NCI-H2196 treated with DMSO at 0.1 percent for 48 hours (cell line): Measurements from ENCODE around the gene PPCS.
A peak's percentile ranks its signal among the peaks of the same experiment; 100 is the strongest.

Source experiments
- DNase-seq: peaks from one replicate; lab custom pipeline; 2025; ENCODE audit not compliant: unreplicated experiment; lab: John Stamatoyannopoulos, UW

The PPCS gene

DNA sequence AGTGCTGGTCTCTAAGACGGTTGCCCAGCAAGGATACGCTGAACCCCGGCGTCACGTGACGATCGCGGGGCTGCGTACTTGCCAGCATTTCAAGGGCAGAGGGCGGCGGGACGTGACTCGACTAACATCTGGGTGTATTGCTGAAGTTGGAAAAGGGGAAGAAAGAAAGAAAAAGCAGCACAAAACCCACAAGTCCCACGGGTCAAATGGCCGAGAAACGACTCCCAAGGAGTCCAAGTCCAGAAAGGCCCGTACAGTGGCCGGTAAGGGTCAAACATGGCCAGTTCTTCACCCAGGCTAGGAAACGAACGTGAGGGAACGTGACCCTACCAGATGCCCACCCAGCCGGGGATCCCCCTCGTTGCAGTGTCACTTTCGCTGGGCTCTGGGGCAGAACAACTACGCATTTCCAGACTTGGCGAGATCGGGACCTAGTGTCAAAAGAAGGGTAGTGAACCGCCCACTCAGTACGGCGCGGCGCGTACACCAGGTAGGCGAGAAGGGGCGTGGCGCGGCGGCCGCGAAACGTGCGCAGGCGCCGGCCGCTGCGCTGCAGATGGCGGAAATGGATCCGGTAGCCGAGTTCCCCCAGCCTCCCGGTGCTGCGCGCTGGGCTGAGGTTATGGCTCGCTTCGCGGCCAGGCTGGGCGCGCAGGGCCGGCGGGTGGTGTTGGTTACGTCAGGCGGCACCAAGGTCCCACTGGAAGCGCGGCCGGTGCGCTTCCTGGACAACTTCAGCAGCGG, at the start of gene PPCS, which contains the start of gene ZMYND12:
TSS of gene PPCS (plus strand) at position 534 of the 744 bp plus-strand sequence. CDS start at position 557, 23 bp downstream.
TSS of gene ZMYND12 (minus strand) at position 13 of the 744 bp plus-strand sequence. CDS start 25 bp downstream, outside the sequence.
- peak; percentile 77 for DNase-seq

DNA sequence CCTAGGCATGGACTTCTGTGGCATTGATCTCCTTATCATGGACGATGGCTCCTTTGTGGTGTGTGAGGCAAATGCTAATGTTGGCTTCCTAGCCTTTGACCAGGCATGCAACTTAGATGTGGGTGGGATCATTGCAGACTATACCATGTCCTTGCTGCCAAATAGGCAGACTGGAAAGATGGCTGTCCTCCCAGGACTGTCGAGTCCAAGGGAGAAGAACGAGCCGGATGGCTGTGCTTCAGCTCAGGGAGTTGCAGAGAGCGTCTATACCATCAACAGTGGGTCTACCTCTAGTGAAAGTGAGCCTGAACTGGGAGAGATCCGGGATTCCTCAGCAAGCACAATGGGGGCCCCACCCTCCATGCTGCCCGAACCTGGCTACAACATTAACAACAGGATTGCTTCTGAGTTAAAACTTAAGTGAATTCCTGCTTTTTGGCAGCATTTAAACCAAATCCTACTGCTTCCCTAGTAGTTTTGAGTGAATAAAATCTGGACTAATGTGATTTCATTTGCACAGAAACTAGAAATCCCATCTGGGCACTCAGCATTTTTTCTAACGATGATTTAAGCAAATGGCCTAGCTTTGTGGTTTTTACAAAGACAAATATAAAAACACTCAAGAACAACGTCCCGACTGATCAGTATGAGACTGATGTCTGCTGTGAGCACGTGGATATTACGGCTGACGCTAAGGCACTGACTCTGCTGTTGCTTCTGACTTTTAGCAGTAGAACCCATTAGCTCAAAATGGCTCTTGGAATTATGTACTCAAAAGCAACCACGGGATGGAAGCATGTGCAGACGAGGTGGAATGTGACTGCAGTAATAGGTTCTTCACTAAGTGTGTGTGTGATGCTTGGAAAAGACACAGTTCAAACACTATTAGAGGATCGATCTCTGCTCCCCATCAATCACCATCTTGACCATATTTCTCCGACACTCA, 41.5 kb upstream of the PPCS start:
- DNase-seq = no peak

DNA sequence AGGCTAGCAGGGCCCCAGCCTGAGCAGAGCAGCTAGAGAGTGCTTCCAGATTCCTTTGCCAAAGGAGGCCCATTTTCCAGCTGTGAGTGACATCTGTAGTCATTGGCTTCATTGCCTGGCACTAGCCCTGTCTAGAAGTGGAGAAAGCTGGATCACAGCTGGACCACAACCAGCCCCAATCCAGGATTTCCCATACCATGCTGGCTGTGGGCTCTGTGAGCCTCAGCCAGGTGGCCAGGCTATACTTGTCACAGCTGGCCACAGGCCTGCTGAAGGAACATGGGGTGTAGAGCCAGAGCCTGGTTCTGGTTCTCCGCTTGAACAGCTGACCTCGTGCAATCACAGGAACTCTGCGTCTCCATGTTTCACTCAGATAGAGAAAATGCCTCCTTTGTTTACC, 39.2 kb upstream of the PPCS start:
- DNase-seq = no peak

DNA sequence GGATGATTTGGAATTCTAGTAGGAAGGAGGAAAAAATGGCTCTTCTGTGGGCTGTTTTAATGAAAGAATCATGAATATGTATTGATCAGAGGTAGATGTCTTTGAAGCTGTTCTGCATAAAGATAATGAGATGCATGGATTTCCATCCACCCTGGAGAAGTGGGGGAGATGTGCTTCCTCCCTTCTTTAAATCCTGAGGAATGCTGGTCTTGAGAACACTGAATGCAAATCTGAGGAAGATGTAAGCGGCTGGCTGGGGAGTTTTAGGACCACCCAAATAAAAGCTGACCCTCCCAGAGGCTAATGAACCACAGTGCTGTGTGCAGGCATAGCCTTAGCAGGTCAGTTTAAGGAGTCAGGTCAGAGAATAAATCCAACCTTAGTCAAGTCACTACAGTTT, 37.8 kb upstream of the PPCS start:
- no peak for DNase-seq

DNA sequence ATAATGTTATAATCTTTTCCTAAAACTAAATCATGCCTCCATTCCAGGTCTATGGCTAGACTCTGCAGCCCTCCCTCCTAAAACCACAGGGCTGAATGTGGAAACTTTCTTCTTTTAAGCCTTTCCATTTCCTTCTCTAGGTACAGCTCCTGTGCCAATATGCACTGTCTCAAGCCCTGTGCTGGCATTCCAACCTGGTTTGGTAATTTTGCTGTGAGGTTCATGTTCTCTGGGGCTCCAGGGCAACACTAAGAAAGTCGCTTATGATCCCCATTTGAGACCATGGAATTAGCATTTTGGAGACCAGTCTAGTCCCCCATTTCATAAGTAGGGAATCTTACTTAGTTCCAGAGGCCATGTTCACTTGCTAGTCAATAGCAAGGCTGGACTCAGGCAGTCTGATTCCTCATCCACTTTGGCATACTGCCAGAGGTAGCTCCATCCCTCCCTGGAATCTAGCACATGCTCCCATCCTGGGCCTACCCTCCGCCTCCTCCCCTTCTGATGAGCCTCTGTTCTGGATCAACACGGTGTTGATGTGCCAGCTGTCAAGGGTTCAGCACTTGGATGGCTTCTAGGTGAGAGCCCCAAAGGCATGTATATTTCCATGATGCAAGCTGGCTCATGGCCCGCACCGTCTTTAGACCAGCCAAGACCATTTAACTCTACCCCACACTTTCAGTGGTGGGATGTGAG, 37.1 kb upstream of the PPCS start:
- DNase-seq = no peak

DNA sequence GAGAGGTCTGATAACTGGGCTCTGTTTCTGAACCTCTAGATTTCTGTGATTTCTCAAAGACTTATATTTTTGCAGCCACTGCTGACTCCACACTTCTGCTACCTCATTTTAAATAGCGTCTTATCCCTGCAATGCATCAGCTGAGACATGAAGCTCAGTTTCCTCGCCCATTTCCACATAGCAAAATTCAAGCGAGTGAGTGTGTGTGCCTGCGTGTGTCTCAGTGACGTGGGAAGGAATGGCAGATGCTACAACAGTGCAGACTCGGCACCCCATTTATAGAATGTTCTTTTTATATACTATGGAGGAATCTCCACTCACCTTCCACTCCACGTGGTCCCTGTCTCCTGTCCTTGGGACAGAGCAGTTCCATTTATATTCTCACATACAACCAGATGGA, 36.2 kb upstream of the PPCS start:
- no peak for DNase-seq

DNA sequence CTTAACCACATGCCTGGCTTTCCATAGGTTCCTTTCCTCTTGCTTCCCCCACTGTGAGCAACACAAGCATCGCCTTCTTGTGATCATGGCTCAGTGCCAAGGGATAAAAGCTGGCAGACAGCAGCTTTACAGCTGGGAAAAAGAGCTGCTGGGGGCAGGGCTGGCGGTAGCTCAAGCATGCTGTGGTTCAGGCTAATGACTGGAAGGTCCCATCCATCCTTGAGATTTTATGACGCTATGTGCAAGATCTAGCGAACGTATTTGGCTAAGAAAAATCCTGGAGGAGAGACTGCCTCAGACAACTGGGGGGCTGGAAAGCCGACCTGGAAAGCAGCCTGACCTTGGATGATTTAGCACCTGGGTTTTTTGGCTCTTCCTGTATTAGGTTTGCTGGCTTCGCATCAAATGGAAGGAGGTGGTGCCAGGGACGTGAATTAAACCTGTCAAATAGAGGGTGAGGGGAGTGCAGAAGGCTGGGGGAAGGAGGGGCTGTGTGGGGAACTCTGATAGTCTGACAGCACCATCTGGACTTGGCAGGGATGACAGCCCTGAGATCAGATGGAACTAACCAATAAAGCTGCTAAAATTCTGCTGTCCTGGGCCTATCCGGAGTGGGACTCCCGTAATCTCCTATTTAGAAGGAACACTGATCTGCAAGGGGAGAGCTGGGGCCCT, 35.3 kb upstream of the PPCS start:
- peak; percentile 79 for DNase-seq

DNA sequence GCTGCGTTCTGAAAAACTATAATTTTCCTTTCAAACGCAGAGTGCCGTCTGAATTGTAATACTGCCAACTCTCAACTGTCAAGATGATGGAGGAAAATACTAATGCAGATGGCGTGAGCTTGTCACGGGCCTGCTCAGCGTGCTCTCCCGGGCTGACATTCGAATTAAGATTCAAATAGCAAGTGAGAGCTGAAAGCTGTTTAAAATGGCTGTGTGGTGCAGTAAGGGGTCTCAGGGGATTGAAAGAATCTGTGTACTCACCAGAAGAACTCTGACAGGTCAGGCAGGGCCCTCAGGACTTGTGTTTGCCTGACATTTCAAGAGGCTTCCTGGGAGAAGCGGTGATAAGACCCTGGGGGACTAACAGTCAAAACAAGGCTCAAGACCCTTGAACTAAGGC, 33.6 kb upstream of the PPCS start:
- no peak for DNase-seq

DNA sequence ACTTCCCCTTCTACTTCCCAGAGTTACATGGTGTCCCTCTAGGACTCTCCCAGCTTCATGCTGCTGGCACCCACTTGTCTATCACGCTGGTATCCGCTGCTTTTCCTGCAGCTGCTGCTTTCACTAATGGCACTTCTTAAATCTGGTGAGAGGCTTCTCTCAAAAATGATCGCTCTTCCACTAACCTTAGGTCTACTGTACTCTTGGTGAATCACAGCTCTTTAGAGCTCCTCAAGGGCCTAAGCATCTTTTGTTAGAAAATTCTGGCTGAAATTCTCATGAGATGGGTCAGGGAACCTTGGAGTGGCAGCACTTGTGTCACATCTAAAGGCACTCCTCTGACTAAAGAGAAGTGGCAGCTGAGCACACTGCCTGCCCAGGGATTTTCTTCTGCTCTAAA, 32.7 kb upstream of the PPCS start:
- DNase-seq = no peak

DNA sequence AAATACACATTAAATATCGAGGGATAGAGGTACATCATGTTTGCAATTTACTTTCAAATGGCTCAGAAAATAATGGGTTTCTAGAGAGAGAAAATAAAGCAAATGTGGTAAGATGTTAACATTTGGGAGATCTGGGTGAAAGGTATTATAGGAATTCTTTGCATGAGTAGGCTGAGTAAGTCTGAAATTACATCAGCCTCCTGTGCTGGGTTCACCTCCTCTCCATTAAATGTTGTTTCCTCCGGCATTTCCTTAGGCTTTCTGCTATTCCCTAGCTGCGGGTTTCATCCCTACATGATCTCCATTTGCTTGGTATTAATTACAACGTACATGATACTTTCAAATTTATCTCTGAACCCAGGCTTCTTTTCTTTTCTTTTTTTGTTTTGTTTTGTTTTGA, 32.1 kb upstream of the PPCS start:
- DNase-seq = no peak

DNA sequence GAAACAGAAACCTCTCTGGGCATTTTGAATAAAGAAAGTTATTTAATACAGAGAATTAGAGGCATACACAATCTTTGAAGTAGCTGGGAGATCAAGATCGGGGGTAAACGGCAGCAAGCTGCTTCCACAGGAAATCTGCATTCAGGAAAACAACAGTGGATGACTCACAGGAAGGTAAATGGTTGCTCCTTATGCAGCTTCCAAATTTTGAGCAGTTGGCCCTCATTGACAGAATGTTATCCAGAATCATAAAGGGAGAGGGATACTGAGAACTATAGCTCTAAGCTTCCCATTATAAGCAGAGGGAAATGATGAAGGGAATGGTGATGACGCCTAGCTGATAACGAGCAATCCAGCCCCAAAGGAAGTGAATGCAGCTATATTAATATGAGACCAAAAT, 29.1 kb upstream of the PPCS start:
- no peak for DNase-seq

DNA sequence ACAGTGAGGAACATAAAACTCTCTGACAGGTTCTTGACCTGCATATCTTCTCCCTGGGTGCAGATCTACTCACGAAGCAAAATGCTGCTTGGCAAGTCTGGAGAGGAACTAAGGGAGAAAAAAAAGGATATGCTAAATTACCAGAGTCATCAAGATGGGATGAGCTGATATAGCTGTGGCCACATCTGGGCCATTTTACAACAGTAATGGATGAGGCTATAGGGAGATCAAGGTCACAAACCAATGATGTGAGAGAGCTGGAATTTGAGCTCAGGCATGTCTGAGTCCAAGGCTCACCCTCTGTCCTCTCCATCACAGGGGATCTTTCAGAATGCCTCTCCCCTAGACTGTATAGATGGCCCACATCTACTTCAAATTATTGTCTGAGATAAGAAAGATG, 26.7 kb upstream of the PPCS start:
- DNase-seq = no peak

DNA sequence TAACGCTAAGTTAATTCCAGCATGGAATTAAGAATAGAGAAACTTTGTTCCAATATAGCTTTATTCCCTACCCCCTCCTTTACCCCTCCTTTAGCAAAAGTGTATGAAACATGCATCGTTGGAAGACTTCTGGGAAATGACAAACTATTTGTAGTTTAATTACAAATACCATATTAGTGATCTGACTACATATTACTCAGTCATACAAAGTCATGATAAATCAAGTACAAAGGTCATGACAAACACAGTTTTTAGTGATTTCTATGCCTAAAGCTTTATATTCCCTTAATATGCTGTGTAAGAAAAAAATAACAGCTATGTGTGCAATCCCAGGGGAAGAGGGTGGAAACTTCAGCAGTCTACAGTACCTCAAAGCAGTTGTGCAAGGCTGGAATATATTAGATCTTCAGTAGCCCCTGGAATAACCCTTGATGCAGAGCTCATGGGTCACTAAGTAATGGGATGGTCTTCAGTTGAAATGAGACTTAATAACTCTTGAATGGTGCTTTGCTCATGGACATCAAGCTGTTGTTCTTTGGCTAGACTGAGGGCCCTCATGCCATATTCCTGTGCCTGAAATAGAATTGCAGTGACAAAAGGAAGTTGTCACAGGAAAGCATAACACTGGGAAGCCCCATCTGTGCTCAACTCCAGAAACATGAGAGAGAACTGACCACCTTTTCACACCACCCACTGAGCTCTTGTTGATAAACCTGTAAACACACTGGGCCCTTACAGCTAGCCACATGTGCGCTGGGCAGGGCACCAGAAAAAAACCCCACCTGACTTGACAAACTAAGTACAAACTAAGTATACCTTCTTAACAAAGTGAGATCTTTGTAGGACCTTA, 25.8 kb upstream of the PPCS start:
- no peak for DNase-seq

DNA sequence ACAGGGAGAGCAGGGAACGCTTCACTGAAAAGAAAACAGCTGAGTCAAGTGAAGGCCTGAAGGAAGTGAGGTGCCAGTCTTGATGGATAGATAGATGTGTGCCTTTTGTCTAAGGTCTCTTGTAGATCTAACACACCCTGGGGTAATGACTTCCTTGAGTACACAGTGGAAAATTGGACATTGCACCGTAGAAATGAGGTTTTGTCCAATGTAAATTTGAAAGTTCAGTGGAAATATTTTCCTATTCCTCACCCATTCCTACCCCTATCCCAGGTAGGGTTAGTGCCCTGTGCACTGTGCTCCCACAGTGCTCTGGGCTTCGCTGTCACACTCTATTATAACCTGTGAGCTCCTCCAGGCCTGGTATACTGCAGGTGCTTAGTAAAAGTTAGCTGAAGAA, 24.8 kb upstream of the PPCS start:
- no peak for DNase-seq

DNA sequence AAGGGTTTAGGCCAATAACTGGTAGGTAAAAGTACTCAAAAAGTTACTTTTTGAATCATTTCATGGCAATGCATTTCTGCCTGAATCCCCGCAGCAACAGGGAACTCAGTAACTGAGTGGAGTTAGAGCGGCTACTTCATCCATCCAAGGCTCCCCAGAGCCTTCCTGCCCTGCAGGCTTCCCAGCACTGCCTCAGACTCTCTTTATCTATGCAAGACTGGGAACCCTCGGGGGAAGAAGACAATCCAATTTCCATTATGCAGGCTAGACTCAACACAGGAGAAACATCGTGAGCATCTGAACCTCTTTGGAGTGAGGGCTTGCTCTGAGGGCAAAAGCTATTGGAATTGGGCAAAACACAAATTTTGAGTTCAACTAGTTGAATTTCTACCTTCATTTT, 23.6 kb upstream of the PPCS start:
- no peak for DNase-seq

DNA sequence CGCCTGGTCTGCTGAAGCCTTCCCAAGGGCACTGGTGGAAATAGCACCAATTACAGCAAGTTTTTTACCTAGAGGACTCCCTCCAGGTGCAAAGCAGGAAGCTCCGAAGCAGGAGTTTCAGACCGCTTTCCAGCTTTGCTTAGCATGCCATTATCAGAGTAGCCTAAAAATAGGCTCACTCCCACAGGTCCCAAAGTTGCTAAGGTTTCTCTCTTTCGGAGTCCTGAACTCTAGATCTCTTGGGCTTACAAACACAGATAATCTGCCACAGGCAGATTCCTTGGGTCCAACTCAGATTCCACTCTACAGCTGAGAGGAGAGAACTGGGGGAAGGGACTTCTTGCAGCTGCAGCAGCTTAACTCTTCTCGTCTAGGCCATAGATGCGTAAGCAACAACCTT, 23.0 kb upstream of the PPCS start:
- DNase-seq = no peak

DNA sequence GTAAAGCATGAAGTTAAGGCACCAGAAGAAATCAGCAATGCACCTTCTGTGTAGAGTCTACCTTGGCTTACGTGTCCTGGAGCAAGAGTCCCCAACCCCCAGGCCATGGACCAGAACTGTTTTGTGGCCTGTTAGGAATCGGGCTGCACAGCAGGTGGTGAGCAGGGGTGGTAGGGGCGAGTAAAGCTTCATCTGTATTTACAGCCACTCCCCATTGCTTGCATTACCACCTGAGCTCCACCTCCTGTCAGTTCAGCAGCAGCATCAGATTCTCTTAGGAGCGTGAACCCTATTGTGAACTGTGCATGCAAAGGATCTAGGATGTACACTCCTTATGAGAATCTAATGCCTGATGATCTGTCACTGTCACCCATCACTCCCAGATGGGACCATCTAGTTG, 22.0 kb upstream of the PPCS start:
- no peak for DNase-seq

DNA sequence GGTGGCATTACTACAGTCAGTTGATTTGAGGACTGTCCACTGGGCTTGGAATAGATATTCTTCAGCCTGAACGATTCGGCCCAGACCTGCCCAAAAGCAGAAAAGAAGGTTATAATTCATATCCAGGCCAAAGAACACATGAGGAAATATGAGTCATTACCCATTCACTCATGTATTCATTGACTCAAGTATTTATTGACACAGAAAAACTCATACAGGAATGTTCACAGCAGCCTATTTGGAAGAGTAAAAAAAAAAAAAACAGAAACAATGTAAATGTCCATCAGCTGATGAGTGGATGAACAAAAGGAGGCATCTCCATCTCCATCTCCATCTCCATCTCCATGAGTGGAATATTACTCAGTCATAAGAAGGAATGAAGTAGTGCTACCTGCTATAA, 16.4 kb upstream of the PPCS start:
- DNase-seq = no peak

DNA sequence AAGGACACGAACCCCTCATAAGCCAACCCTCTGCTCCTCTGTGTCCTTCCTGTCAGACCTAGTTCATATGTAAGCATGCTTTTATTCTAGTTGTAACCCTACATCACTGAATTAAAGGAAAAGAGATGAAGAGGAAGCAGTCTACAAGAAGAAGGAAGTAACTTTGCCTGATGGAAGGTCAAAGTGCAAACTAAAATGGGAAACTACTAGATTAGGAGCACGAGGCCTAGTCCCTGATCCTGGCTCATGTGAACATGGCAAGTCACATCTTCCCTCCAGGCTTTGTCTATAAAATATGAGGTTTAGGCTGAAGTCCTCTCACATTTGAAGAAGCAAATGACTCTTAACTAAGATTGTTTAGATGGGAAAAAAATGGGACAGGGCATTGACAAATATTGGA, 13.7 kb upstream of the PPCS start:
- no peak for DNase-seq

DNA sequence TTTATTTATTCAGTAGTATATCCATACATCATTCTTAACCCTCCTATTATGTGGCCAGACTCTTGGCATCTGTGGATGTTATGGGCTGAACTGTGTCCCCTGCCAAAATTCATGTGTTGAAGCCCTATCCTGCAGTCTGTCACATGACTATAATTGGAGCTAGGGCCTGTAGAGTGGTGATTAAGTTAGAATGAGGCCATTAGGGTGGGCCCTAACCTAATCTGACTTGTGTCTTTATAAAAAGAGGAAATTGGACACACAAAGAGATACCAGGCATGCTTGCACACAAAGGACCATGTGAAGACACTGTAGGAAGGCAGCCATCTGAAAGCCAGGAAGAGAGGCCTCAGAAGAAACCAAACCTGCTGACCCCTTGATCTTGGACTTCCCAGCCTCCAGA, 7.1 kb upstream of the PPCS start:
- DNase-seq = no peak
